ENCODE measurements around the gene FARS2.

The FARS2 gene

DNA sequence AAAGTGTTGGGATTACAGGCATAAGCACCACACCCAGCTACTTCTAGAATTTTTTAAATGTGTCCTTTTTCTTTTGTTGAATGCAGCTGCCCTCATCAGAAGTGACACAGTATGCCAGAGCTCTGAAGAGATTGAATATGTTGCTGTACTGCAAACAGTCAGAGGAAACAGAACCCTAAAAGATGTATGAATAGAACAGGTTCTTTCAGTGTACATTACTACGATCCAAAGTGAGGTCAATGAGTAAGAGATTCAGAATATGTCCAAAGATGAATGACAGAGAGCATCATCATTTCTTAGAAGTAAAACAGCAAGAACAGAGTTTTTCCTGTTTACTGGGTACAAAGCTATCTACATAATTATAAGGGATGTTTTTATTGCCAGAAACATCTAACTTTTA, 476.9 kb downstream of the FARS2 start:
- Mint-ChIP-seq H3K9me3 (no peaks in the 10 kb centered on the region), H3K4me1 (no peaks in the 10 kb centered on the region), H3K4me3 (no peak overlapping the region), H3K27me3 (no peaks in the 10 kb centered on the region), H3K36me3 (peaks cover 14% of the 10 kb centered on the region), H3K27ac (no peak overlapping the region)
- ATAC-seq: no peak

DNA sequence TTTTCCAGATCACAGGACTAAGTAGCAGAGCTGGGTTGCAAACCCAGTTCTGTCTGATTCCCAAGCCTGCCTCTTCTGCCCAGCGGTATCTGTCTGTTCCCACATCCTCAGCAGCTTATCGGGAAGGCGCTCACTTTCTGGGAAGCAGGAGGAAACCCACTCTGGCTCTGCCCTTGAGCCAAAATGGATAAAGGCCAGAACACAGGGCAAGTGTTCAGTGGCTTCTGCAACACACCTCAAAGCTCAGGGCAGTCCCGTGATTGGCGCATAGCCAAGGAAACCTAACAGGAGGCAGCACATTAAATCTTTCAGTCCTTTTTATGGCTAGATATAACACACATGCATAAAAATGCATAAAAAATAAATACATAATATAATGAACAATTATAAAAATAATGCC, 483.2 kb downstream of the FARS2 start:
- Mint-ChIP-seq H3K27ac (no peak overlapping the region), H3K9me3 (no peaks in the 10 kb centered on the region), H3K4me3 (no peak overlapping the region), H3K36me3 (peaks cover 20% of the 10 kb centered on the region), H3K4me1 (peaks cover 6% of the 10 kb centered on the region), H3K27me3 (no peaks in the 10 kb centered on the region)
- ATAC-seq: no peak

DNA sequence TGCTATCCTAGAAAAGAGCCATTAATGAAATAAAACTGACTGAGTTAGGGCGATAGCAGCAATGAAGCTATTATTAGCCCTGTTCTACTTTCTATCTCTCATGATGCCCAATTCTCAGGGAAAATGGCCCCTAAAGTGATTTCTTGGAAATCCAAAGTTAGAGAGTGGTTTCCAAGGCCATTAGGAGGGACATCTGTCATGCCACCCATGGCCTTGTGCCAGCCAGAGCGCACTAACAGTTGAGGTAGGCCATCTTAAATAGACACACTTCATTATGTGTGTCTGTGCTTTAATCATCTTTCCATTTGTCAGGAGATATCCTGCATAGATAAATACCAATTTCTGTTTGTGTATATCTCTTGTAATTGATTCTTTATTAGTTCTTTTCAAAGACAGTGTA, 483.8 kb downstream of the FARS2 start:
- H3K4me3 Mint-ChIP-seq: no peak overlapping the region
- H3K36me3 Mint-ChIP-seq: peaks cover 26% of the 10 kb centered on the region
- no peak for ATAC-seq
- peaks cover 6% of the 10 kb centered on the region for H3K4me1 Mint-ChIP-seq
- H3K9me3 Mint-ChIP-seq: peaks cover 4% of the 10 kb centered on the region
- no peaks in the 10 kb centered on the region for H3K27me3 Mint-ChIP-seq
- no peak overlapping the region for H3K27ac Mint-ChIP-seq

DNA sequence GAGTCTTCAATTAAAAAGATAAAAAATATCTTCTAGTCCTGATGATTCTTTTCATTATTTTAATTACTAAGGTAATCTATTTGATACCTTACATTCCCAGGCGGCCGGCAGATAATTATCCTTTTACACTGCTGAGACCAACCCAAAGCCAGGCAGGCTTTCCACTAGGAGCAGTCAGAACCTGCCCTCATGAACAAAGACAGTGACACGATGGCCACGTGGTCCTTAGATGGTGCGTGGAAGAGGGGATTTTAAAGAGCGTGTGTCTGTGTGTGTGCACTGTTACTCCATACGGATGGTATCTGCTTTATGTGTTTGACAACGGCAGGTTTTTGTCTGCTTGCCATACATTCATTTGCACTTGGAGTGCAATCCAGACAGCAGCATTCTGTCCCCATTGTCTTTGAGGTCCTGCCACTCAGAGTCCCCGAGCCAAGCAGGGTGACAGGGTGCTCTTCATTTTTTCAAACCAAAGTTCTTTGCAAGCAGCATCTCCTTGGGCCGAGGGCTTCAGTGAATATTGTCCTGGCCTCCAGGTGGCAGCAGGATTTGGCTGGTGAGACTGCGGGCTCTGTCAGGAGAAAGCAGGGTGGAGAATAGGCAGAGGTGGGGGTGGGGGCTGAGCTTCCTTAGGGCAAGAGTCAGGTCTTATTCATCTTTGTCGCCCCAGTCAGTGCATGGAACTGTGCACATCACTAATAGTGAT, 484.9 kb downstream of the FARS2 start:
- peaks cover 8% of the 10 kb centered on the region for H3K9me3 Mint-ChIP-seq
- H3K27ac Mint-ChIP-seq: no peak overlapping the region
- no peak overlapping the region for H3K4me3 Mint-ChIP-seq
- H3K27me3 Mint-ChIP-seq: no peaks in the 10 kb centered on the region
- peaks cover 28% of the 10 kb centered on the region for H3K36me3 Mint-ChIP-seq
- ATAC-seq: no peak
- H3K4me1 Mint-ChIP-seq: peaks cover 6% of the 10 kb centered on the region

DNA sequence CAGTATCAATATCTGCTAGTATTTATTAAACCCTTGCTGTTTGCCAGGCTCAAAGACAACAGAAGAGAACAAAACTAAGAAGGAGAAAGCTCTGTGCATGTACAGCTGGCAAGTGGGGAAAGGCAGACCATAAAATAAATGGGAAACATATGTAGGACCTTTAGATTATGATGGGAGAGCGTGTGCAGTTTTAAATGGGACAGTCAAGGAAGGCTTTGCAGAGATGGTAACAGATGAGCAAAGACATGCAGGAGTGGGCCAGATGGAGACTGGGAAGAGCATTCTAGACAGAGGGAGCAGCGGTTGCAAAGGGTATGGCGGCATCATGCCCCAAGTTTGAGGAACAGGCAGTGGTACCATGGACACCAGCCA, 485.4 kb downstream of the FARS2 start:
- Mint-ChIP-seq H3K4me1 (peaks cover 6% of the 10 kb centered on the region), H3K27ac (no peak overlapping the region), H3K9me3 (peaks cover 8% of the 10 kb centered on the region), H3K36me3 (peaks cover 29% of the 10 kb centered on the region), H3K27me3 (no peaks in the 10 kb centered on the region), H3K4me3 (no peak overlapping the region)
- no peak for ATAC-seq

DNA sequence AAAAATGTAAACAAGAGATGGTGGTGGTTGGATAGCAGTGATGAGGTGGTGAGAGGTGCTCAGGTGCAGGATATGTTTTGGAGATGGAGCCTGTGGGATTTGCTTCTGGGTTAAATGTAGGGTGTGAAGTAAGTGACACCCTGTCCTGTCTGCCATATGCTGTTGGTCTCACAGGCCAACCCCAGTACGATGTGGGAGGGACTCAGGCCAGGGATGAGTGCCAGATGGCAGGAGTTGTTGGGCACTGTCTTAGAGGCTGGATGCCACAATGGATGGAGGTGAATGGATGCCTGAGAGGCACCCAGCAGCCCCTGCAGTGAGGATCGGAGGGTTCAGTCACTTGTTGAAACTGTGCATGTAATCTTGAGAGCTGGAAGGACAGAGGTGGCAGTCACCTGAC, 486.1 kb downstream of the FARS2 start:
- Mint-ChIP-seq H3K36me3 (peaks cover 35% of the 10 kb centered on the region), H3K4me1 (peaks cover 6% of the 10 kb centered on the region), H3K4me3 (no peak overlapping the region), H3K9me3 (peaks cover 10% of the 10 kb centered on the region), H3K27me3 (no peaks in the 10 kb centered on the region), H3K27ac (no peak overlapping the region)
- ATAC-seq: no peak

DNA sequence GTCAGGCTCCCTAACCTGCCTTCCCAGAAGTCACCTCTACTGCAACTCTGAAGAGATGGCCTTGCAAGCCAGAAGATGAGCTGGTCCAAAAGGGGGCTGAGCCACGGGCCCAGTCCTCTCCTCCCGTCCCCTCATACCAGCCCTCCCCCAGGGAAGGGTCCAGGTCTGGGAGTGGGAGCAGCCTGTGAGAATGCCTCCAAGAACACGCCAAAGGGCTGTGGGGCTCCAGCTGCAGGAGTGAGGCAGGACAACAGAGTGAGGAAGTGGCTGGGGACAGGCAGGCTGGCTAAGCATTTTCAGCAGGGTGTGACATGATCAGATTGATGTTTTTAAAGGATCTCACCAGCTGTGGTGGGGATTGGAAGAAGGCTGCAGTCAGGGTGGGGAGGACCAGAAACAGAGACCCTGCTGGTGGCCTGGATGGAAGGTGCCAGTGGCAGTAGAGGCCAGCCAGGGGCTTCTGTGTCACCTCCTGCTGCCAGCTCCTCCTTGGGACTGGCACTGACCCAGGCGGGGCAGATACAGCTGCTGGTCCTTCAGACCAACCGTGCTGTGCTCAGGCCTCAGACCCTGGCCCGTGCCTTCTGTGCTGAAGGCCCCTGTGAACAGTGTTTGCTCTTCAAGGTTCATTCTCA, 487.8 kb downstream of the FARS2 start:
- peaks cover 53% of the 10 kb centered on the region for H3K36me3 Mint-ChIP-seq

DNA sequence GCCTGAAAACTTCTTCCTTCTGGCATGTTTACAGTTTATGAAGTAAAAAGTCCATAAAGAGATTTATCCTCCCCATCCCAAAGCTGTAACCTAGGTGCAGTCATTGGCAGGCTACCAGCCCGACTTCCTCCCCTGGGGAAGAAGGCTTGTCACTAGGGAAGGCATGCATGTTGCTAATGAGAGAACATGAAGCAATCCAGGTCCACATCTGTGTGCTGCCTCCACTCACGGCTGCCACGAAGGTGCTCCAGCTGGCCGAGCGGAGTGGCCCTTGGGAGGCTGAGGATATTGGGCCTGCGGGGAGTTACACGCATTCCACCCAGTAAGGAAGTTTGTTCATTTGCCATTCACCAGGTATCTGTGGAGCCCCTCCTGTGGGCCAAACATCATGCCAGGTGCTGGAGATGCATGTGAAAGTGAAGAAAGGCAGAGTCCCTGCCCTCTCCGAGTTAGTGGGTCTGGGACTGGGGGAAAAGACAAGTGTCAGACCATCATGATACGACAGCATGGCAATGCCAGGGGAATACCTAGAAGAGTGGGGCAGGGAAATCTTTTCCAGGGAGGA, 488.4 kb downstream of the FARS2 start:
- no peaks in the 10 kb centered on the region for H3K27me3 Mint-ChIP-seq
- peaks cover 16% of the 10 kb centered on the region for H3K9me3 Mint-ChIP-seq
- ATAC-seq: no peak
- no peak overlapping the region for H3K4me3 Mint-ChIP-seq
- peaks cover 59% of the 10 kb centered on the region for H3K36me3 Mint-ChIP-seq
- no peak overlapping the region for H3K27ac Mint-ChIP-seq
- peaks cover 6% of the 10 kb centered on the region for H3K4me1 Mint-ChIP-seq

More for the DNA sequence above, 487.8 kb downstream of the FARS2 start:
- no peak overlapping the region for H3K4me3 Mint-ChIP-seq
- peaks cover 13% of the 10 kb centered on the region for H3K9me3 Mint-ChIP-seq
- no peaks in the 10 kb centered on the region for H3K27me3 Mint-ChIP-seq
- no peak for ATAC-seq
- no peak overlapping the region for H3K27ac Mint-ChIP-seq
- H3K4me1 Mint-ChIP-seq: peaks cover 6% of the 10 kb centered on the region

DNA sequence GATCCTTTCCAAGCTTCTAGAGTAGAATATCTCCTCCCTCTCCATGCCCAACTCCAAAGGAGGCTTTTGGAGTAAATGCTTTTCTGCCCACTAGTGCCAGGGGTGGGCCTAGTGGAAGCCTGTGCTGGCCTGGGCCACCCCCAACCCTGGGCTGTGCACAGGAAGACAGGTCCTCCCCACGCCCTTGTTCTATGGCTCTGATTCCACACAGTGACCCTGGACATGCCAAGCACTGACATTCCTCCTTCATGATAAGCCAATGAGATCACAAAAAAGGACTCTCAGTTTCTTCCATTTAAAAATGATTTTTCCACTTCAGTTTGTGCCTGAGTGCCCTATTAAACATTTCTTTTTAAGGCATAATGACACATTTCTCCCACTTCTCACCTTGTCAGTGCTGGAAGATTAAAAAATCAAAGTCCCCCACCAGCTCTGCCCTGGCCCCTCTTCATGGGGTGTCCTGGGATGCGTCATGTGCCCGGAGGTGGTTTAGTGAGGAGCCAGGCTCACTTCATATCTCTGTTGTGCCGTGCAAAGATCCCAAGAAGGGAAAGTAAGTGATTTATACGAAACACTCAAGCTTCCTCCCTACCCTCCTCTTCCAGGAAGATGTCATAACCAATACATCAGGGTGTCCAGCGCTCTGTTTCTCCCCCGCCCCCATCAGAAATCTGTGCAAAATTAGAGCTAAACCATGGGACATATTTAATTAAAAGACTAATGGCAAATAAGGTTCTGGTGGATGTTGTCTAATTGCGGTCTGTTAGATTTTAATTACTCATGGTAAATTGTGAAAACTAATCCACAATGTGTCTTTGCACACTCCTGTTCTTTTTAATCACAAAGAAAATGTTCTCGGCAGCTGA, 490.4 kb downstream of the FARS2 start:
- Mint-ChIP-seq H3K4me3 (no peak overlapping the region), H3K27ac (no peak overlapping the region), H3K4me1 (peaks cover 6% of the 10 kb centered on the region), H3K27me3 (no peaks in the 10 kb centered on the region), H3K36me3 (peaks cover 77% of the 10 kb centered on the region), H3K9me3 (peaks cover 28% of the 10 kb centered on the region)
- ATAC-seq: no peak

DNA sequence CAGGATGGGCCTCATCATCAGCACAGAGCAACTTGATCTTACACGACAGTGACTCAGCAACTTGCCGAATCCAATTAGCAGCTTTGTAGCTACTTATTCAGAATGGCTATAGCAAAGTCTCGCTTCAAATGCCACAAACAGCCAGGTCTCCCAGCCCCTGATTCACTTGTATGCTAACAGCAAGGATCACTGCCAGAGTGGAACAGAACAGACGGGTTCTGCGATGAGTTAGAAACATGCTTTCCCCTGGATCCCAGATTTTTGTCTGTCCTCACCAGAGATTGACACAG, 491.0 kb downstream of the FARS2 start:
- no peak overlapping the region for H3K4me3 Mint-ChIP-seq
- H3K9me3 Mint-ChIP-seq: peaks cover 28% of the 10 kb centered on the region
- H3K36me3 Mint-ChIP-seq: peaks cover 75% of the 10 kb centered on the region
- no peak for ATAC-seq
- H3K27ac Mint-ChIP-seq: no peak overlapping the region
- no peaks in the 10 kb centered on the region for H3K27me3 Mint-ChIP-seq
- H3K4me1 Mint-ChIP-seq: peaks cover 6% of the 10 kb centered on the region

DNA sequence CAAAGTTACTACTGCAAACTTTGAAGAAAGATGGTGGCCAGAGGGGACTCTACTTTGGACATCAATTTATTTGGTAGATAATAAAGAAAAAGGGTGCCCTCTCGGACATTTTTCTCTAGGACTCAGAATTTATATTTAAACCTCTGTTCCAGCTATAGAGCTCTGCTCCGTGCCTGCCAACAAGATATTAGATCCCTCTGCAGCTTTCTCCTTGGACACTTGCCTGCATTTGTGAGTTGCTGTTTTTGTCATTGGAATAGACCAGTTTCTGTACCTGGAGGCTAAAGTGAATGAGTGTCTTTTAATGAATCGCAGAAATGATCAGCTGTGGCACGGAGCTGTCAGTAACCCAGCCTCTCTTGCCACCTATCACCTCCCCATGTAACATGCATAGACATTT, 491.9 kb downstream of the FARS2 start:
- H3K27me3 Mint-ChIP-seq: no peaks in the 10 kb centered on the region
- H3K36me3 Mint-ChIP-seq: peaks cover 75% of the 10 kb centered on the region
- no peak for ATAC-seq
- no peak overlapping the region for H3K4me3 Mint-ChIP-seq
- H3K27ac Mint-ChIP-seq: no peak overlapping the region
- H3K4me1 Mint-ChIP-seq: peaks cover 6% of the 10 kb centered on the region
- H3K9me3 Mint-ChIP-seq: peaks cover 28% of the 10 kb centered on the region

DNA sequence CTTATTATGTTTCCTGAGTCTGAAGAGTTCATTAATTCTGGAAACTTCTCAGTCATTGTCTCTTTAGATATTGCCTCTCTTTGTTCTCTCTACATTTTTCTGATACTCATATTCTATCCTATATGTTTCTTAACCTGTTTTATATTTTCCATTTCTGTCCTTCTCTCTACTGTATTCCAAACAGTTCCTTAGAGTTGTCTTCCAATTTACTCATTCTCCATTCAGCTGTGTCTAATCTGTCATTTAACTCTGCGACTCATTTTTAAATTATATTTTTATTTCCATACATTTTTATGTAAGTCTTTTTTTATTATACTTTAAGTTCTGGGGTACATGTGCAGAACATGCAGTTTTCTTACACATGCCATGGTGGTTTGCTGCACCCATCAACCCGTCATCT, 493.6 kb downstream of the FARS2 start:
- ATAC-seq: no peak
- peaks cover 64% of the 10 kb centered on the region for H3K36me3 Mint-ChIP-seq
- H3K4me3 Mint-ChIP-seq: no peak overlapping the region
- peaks cover 26% of the 10 kb centered on the region for H3K9me3 Mint-ChIP-seq
- no peak overlapping the region for H3K27ac Mint-ChIP-seq
- H3K4me1 Mint-ChIP-seq: no peaks in the 10 kb centered on the region
- H3K27me3 Mint-ChIP-seq: no peaks in the 10 kb centered on the region

DNA sequence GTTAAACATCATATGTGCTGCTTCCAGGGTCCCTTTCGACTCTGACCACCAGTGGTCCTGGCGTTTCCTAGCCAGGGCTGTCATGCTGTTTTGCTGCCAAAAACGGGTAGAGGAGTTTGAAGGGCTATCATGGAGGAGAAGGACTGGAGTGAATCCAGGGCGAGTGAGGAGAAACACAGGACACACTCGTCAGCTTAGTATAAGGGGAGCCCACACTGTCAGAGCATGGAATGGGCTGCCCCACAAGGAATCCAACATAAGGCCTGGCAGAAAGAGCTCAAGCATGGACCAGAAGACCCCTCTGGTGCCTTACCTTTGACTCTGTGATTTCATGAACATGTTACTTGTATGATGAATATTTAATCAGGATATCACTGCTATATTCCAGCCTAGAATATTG, 498.3 kb downstream of the FARS2 start:
- Mint-ChIP-seq H3K36me3 (peaks cover 35% of the 10 kb centered on the region), H3K27ac (no peak overlapping the region), H3K9me3 (peaks cover 13% of the 10 kb centered on the region), H3K4me1 (peaks cover 12% of the 10 kb centered on the region), H3K4me3 (no peak overlapping the region), H3K27me3 (no peaks in the 10 kb centered on the region)
- no peak for ATAC-seq

DNA sequence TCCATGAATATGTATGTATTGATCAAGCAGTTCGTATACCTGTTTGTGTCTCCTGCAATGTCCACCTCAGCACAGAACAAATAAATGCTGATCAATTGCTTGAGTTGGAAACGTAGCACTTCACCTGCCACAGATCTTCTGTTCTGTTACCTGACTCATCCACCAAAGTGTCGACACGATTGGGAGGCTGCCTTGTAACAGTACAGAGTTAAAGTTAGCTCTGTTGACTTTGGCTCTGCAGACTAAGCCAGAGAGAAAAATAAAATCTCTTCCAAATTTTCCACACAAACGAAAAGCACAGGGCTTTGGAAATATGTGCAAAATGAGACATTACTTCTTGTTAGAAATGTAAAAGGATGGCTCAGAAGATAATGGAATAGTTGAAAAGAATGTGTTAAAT, 500.1 kb downstream of the FARS2 start:
- H3K4me1 Mint-ChIP-seq: peaks cover 26% of the 10 kb centered on the region
- no peak overlapping the region for H3K27ac Mint-ChIP-seq
- no peaks in the 10 kb centered on the region for H3K27me3 Mint-ChIP-seq
- H3K36me3 Mint-ChIP-seq: peaks cover 22% of the 10 kb centered on the region
- peaks cover 1% of the 10 kb centered on the region for H3K9me3 Mint-ChIP-seq
- no peak overlapping the region for H3K4me3 Mint-ChIP-seq
- ATAC-seq: no peak

DNA sequence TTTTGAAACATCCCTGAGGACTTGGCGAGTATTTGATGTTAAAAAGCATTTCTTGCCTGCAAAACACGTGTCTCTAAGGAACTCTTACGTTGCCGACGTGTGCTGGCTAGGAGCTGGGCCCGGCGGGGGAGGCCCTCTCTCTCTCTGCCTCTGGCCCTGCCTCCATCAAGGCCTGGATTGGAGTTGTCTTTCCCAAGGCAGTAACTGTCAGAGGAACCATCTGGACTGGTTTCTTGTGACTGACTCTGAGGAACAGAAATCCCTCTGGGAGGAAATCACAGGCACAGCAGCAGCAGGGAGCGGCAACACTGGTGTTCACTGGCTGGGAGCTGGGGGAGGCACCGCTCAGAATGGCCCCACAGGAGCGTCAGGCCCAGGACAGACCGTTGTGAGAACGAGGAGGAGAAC, 501.3 kb downstream of the FARS2 start:
- no peaks in the 10 kb centered on the region for H3K9me3 Mint-ChIP-seq
- no peak overlapping the region for H3K4me3 Mint-ChIP-seq
- ATAC-seq: no peak

More for the DNA sequence above, 501.3 kb downstream of the FARS2 start:
- H3K27me3 Mint-ChIP-seq: no peaks in the 10 kb centered on the region
- H3K36me3 Mint-ChIP-seq: peaks cover 22% of the 10 kb centered on the region
- H3K4me1 Mint-ChIP-seq: peaks cover 27% of the 10 kb centered on the region
- H3K27ac Mint-ChIP-seq: no peak overlapping the region
